HG02981 (cell line): ENCODE data around the gene ZNF41.

Source experiments
- ATAC-seq: cut with Tn5 transposase; IDR thresholded peaks from one replicate; pipeline ENCODE4 v1.9.1; 2021; ENCODE audit warnings: mild to moderate bottlenecking, moderate library complexity; ENCODE audit not compliant: unreplicated experiment

ZNF41 gene

GRCh38 chrX:47413179-47413594 lies 69.8 kb downstream of the ZNF41 start:
- no peak for ATAC-seq
